ENCODE data around the gene RIPPLY2.

GRCh38 chr6:83824831-83825230 lies 28.3 kb upstream of the RIPPLY2 start:
- TF ChIP-seq, protein P1, sequence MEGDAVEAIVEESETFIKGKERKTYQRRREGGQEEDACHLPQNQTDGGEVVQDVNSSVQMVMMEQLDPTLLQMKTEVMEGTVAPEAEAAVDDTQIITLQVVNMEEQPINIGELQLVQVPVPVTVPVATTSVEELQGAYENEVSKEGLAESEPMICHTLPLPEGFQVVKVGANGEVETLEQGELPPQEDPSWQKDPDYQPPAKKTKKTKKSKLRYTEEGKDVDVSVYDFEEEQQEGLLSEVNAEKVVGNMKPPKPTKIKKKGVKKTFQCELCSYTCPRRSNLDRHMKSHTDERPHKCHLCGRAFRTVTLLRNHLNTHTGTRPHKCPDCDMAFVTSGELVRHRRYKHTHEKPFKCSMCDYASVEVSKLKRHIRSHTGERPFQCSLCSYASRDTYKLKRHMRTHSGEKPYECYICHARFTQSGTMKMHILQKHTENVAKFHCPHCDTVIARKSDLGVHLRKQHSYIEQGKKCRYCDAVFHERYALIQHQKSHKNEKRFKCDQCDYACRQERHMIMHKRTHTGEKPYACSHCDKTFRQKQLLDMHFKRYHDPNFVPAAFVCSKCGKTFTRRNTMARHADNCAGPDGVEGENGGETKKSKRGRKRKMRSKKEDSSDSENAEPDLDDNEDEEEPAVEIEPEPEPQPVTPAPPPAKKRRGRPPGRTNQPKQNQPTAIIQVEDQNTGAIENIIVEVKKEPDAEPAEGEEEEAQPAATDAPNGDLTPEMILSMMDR (conservative IDR thresholded peaks at IDR 0.05 in 1 of 2, IDR thresholded peaks at IDR 0.05 in 1 of 2; ENCODE audit: extremely low read depth in 1 of 2, insufficient read depth in 1 of 2, low read depth in 1 of 2, low read length in 2 of 2), result no peak
- TF ChIP-seq EZH2 (IDR thresholded peaks at IDR 0.05; ENCODE audit: borderline replicate concordance, low read length), result no peak

Measured in mammary epithelial cell (primary cell).